IPS-15b (cell line): Measurements from ENCODE around the gene GSG1L.

Experiments used
- H3K27me3 ChIP-seq: one replicate; pipeline ENCODE4 v1.6.1; 2013; ENCODE audit warnings: low read length; ENCODE audit not compliant: control insufficient read depth, insufficient read depth
- H3K36me3 ChIP-seq: one replicate; pipeline ENCODE4 v1.6.1; 2013; ENCODE audit warnings: low read length; ENCODE audit not compliant: control insufficient read depth, insufficient read depth
- H3K4me1 ChIP-seq: one replicate; pipeline ENCODE4 v1.6.1; 2013; ENCODE audit warnings: mild to moderate bottlenecking, low read length; ENCODE audit not compliant: control insufficient read depth, insufficient read depth
- H3K4me3 ChIP-seq: one replicate; pipeline ENCODE4 v1.5.1; 2013; ENCODE audit warnings: low read depth, low read length
- H3K9ac ChIP-seq: one replicate; pipeline ENCODE4 v1.6.1; 2013; ENCODE audit warnings: low read depth, mild to moderate bottlenecking, low read length
- H3K9me3 ChIP-seq: one replicate; pipeline ENCODE4 v1.6.1; 2013; ENCODE audit warnings: mild to moderate bottlenecking, low read length; ENCODE audit not compliant: control insufficient read depth, insufficient read depth

Gene GSG1L

GRCh38 chr16:27966756-27967155 is 96.8 kb downstream of the GSG1L start:
- no peaks in the 10 kb centered on the region for H3K4me1 ChIP-seq
- no peaks in the 10 kb centered on the region for H3K27me3 ChIP-seq
- H3K4me3 ChIP-seq = no peak overlapping the region
- no peak overlapping the region for H3K9ac ChIP-seq
- H3K36me3 ChIP-seq = no peaks in the 10 kb centered on the region
- no peaks in the 10 kb centered on the region for H3K9me3 ChIP-seq

- H3K4me3 ChIP-seq = no peak overlapping the region
- H3K4me1 ChIP-seq = no peaks in the 10 kb centered on the region
- H3K27me3 ChIP-seq = no peaks in the 10 kb centered on the region
- no peaks in the 10 kb centered on the region for H3K36me3 ChIP-seq
- no peaks in the 10 kb centered on the region for H3K9me3 ChIP-seq
- H3K9ac ChIP-seq = no peak overlapping the region
Measured at GRCh38 chr16:27965801-27966200, 97.7 kb downstream of the GSG1L start.

- Histone ChIP-seq H3K9me3 (no peaks in the 10 kb centered on the region), H3K36me3 (no peaks in the 10 kb centered on the region), H3K4me1 (no peaks in the 10 kb centered on the region), H3K4me3 (no peak overlapping the region), H3K9ac (no peak overlapping the region), H3K27me3 (no peaks in the 10 kb centered on the region)
Measured at GRCh38 chr16:27963471-27963965, 100.0 kb downstream of the GSG1L start.

GRCh38 chr16:27962197-27962596 is 101.3 kb downstream of the GSG1L start:
- Histone ChIP-seq H3K9me3 (no peaks in the 10 kb centered on the region), H3K27me3 (no peaks in the 10 kb centered on the region), H3K4me3 (no peak overlapping the region), H3K4me1 (no peaks in the 10 kb centered on the region), H3K9ac (no peak overlapping the region), H3K36me3 (no peaks in the 10 kb centered on the region)

- H3K36me3 ChIP-seq = no peaks in the 10 kb centered on the region
- no peak overlapping the region for H3K9ac ChIP-seq
- no peaks in the 10 kb centered on the region for H3K9me3 ChIP-seq
- H3K4me3 ChIP-seq = no peak overlapping the region
- H3K27me3 ChIP-seq = no peaks in the 10 kb centered on the region
- H3K4me1 ChIP-seq = no peaks in the 10 kb centered on the region
Measured at GRCh38 chr16:27961296-27961620, 102.3 kb downstream of the GSG1L start.

GRCh38 chr16:27960619-27961295 is 102.8 kb downstream of the GSG1L start:
- H3K9ac ChIP-seq = no peak overlapping the region
- no peaks in the 10 kb centered on the region for H3K36me3 ChIP-seq
- no peaks in the 10 kb centered on the region for H3K4me1 ChIP-seq
- no peak overlapping the region for H3K4me3 ChIP-seq
- H3K9me3 ChIP-seq = no peaks in the 10 kb centered on the region
- no peaks in the 10 kb centered on the region for H3K27me3 ChIP-seq

- Histone ChIP-seq H3K4me3 (no peak overlapping the region), H3K4me1 (no peaks in the 10 kb centered on the region), H3K27me3 (no peaks in the 10 kb centered on the region), H3K36me3 (no peaks in the 10 kb centered on the region), H3K9me3 (no peaks in the 10 kb centered on the region), H3K9ac (no peak overlapping the region)
Measured at GRCh38 chr16:27959914-27960313, 103.6 kb downstream of the GSG1L start.

- Histone ChIP-seq H3K4me1 (no peaks in the 10 kb centered on the region), H3K9me3 (no peaks in the 10 kb centered on the region), H3K9ac (no peak overlapping the region), H3K4me3 (no peak overlapping the region), H3K36me3 (no peaks in the 10 kb centered on the region), H3K27me3 (no peaks in the 10 kb centered on the region)
Measured at GRCh38 chr16:27954191-27954590, 109.3 kb downstream of the GSG1L start.

- H3K36me3 ChIP-seq = no peaks in the 10 kb centered on the region
- no peaks in the 10 kb centered on the region for H3K4me1 ChIP-seq
- H3K9me3 ChIP-seq = no peaks in the 10 kb centered on the region
- no peak overlapping the region for H3K4me3 ChIP-seq
- no peaks in the 10 kb centered on the region for H3K27me3 ChIP-seq
- H3K9ac ChIP-seq = no peak overlapping the region
Measured at GRCh38 chr16:27952811-27953210, 110.7 kb downstream of the GSG1L start.

GRCh38 chr16:27951489-27952120 is 111.9 kb downstream of the GSG1L start:
- Histone ChIP-seq H3K36me3 (no peaks in the 10 kb centered on the region), H3K4me1 (no peaks in the 10 kb centered on the region), H3K9ac (no peak overlapping the region), H3K27me3 (no peaks in the 10 kb centered on the region), H3K4me3 (no peak overlapping the region), H3K9me3 (no peaks in the 10 kb centered on the region)

- H3K27me3 ChIP-seq = no peaks in the 10 kb centered on the region
- no peaks in the 10 kb centered on the region for H3K36me3 ChIP-seq
- H3K9ac ChIP-seq = no peak overlapping the region
- H3K4me3 ChIP-seq = no peak overlapping the region
- no peaks in the 10 kb centered on the region for H3K4me1 ChIP-seq
- no peaks in the 10 kb centered on the region for H3K9me3 ChIP-seq
Measured at GRCh38 chr16:27950206-27950887, 113.2 kb downstream of the GSG1L start.

GRCh38 chr16:27947696-27948095 is 115.8 kb downstream of the GSG1L start:
- no peaks in the 10 kb centered on the region for H3K4me1 ChIP-seq
- H3K4me3 ChIP-seq = no peak overlapping the region
- no peaks in the 10 kb centered on the region for H3K27me3 ChIP-seq
- no peaks in the 10 kb centered on the region for H3K36me3 ChIP-seq
- H3K9me3 ChIP-seq = no peaks in the 10 kb centered on the region
- no peak overlapping the region for H3K9ac ChIP-seq
